GM18870 (cell line): ENCODE results near the gene EIF4E2.

Experiments
- ATAC-seq: cut with Tn5 transposase; IDR thresholded peaks from one replicate; pipeline ENCODE4 v1.9.1; 2021; ENCODE audit warnings: moderate library complexity; ENCODE audit not compliant: unreplicated experiment

The EIF4E2 gene

GRCh38 chr2:232592772-232593395 lies 42.4 kb downstream of the EIF4E2 start:
- ATAC-seq, result no peak

DNA sequence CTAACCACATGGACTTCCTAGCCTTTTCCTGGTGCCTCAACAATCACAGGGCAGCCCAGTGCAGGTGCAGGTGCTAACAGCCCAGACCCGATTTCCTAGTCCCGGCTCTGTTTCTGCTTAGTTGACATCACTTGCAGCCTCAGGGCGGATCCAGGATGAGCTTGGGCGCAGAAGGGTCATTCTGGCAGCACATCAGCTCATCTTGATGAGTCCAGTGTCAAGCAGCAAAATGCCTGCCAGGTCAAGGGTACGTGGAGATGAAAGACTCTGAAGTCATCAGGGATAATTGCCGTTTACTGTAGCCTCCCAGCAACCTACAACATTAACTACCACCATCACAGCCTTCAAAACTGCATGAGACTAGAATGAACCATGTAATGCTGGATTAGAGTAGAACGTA lies 43.5 kb downstream of the EIF4E2 start:
- ATAC-seq, result no peak

- no peak for ATAC-seq
Measured at GRCh38 chr2:232597362-232598079, 47.0 kb downstream of the EIF4E2 start.

GRCh38 chr2:232598293-232598692 lies 47.8 kb downstream of the EIF4E2 start:
- no peak for ATAC-seq

- no peak for ATAC-seq
Measured at GRCh38 chr2:232600053-232600773, 49.7 kb downstream of the EIF4E2 start.

DNA sequence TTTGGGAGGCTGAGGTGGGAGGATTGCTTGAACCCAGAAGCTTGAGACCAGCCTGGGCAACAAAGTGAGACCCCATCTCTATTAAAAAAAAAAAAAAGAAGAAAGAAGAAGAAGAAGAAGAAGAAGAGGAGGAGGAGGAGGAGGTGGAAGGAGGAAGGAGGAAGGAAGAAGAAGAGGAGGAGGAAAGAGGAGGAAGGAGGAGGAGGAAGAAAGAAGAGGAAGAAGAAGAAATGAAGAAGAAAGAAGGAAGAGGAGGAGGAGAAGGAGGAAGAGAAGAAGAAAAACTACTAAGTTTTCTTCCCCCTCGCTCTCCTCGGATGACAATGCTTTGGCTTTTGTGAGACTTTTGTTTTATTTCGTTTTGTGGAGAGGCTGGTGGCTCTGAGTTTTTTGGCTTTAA lies 52.8 kb downstream of the EIF4E2 start:
- ATAC-seq, result no peak

- no peak for ATAC-seq
Measured at GRCh38 chr2:232604535-232604934, 54.0 kb downstream of the EIF4E2 start.

GRCh38 chr2:232607011-232607410 lies 56.5 kb downstream of the EIF4E2 start:
- no peak for ATAC-seq

DNA sequence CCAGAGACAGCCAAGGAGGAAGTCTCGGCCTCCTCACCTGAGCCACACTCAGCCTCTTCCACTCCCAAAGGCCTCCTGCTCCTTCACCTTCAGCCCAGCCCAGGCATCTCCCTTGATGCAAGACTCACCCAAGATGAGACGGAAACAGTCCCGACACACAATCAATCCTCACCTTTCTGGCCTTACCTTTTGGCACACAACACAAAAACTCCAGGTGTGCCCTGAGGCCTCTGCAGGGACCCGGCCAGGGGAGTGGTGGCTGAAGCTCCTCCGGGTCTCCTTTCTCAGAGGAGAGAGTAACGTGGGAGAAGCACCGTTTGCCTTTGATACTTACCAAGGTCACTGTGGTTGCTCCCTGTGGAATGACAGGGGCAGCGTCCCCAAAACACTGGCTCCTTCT lies 59.1 kb downstream of the EIF4E2 start:
- no peak for ATAC-seq

- ATAC-seq, result no peak
Measured at GRCh38 chr2:232610081-232610480, 59.6 kb downstream of the EIF4E2 start.

DNA sequence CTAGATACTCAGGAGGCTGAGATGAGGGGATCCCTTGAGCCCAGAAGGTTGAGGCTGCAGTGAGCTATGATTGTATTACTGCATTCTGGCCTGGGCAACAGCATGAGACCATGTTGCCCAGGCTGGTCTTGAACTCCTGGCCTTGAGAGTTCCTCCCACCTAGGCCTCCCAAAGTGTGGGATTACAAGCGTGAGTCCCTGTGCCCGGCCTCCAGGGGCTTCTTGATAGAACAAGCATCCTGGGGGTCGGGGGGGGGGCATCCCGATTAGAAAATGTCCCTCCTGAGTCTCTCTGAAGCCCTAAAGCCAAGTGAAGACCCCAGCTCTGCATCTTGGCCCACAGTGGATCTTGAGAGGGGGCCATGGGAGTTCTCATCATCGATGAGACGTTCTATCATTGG lies 60.6 kb downstream of the EIF4E2 start:
- no peak for ATAC-seq

DNA sequence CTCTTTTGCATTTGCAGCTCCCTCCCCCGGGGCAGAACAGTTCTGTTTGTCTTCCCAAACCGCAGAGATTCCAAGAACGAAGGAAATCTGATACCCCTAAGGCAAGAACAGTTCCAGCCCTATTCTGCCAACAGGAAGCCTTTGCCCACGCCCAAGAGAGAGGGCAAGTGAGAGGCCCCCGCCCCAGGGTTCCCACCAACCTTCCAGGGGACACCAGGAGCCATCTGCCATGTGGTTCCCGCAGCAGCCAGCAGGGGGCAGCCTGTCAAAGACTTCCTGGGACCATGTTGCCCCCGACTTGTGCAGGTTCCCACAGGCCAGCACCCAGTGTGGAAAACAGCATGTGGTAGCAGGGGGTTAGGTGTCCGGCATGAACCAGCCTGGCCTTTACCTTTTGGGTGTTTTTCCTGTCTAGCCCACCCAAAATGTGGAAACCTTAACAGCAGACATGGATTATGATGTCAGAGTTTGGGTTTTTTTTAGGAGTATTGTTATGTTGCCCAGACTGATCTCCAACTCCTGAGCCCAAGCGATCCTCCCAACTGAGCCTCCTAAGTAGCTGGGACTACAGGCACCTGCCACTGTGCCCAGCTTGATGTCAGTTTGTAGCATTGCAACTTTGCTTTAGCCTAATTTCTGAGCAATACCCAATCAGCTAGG lies 61.2 kb downstream of the EIF4E2 start:
- no peak for ATAC-seq

- ATAC-seq, result no peak
Measured at GRCh38 chr2:232613538-232614134, 63.1 kb downstream of the EIF4E2 start.

GRCh38 chr2:232615339-232615738 lies 64.8 kb downstream of the EIF4E2 start:
- ATAC-seq, result no peak
